WTC11 (cell line): ENCODE data around the gene SYCP2.

Source experiments
- CBFB ChIP-seq: sonication (generic); formaldehyde crosslinking; IDR thresholded peaks from 2 replicates; pipeline ENCODE4 v1.8.1; 2022; ENCODE audit warnings: mild to moderate bottlenecking, low read depth, missing genetic modification reagents
- CREM ChIP-seq: sonication (generic); formaldehyde crosslinking; IDR thresholded peaks from 2 replicates; pipeline ENCODE4 v1.8.1; 2022; ENCODE audit warnings: mild to moderate bottlenecking, missing genetic modification reagents, moderate library complexity
- ETV6 ChIP-seq: sonication (generic); formaldehyde crosslinking; IDR thresholded peaks from 2 replicates; pipeline ENCODE4 v1.8.1; 2022; ENCODE audit warnings: mild to moderate bottlenecking, missing genetic modification reagents
- MYBL2 ChIP-seq: sonication (generic); formaldehyde crosslinking; IDR thresholded peaks from 2 replicates; pipeline ENCODE4 v1.8.1; 2023; ENCODE audit warnings: mild to moderate bottlenecking, moderate library complexity, missing genetic modification reagents
- NR2C2 ChIP-seq: sonication (generic); formaldehyde crosslinking; IDR thresholded peaks from 2 replicates; pipeline ENCODE4 v1.8.0; 2022; ENCODE audit warnings: mild to moderate bottlenecking, missing genetic modification reagents
- ZBTB21 ChIP-seq: sonication (generic); formaldehyde crosslinking; IDR thresholded peaks from 2 replicates; pipeline ENCODE4 v1.8.1; 2023; ENCODE audit warnings: mild to moderate bottlenecking, missing genetic modification reagents, borderline replicate concordance
- TF ChIP-seq, protein P1 (sequence below): fragments of 250-450 bp; sonication (Bioruptor Pico); IDR thresholded peaks from 2 replicates; pipeline ENCODE4 v1.9.0; 2021; ENCODE audit warnings: mild to moderate bottlenecking
- TF ChIP-seq, protein P2 (sequence below): fragments of 200-600 bp; IDR thresholded peaks from 2 replicates; pipeline ENCODE4 v1.8.0; 2022; ENCODE audit warnings: antibody characterized with exemption
- TF ChIP-seq, protein P3 (sequence below): sonication (generic); formaldehyde crosslinking; IDR thresholded peaks from 2 replicates; pipeline ENCODE4 v1.8.1; 2023; ENCODE audit warnings: mild to moderate bottlenecking, missing genetic modification reagents, moderate library complexity
- TF ChIP-seq, protein P4 (sequence below): sonication (generic); formaldehyde crosslinking; IDR thresholded peaks from 2 replicates; pipeline ENCODE4 v1.8.0; 2022; ENCODE audit warnings: mild to moderate bottlenecking, missing genetic modification reagents

DNA sequence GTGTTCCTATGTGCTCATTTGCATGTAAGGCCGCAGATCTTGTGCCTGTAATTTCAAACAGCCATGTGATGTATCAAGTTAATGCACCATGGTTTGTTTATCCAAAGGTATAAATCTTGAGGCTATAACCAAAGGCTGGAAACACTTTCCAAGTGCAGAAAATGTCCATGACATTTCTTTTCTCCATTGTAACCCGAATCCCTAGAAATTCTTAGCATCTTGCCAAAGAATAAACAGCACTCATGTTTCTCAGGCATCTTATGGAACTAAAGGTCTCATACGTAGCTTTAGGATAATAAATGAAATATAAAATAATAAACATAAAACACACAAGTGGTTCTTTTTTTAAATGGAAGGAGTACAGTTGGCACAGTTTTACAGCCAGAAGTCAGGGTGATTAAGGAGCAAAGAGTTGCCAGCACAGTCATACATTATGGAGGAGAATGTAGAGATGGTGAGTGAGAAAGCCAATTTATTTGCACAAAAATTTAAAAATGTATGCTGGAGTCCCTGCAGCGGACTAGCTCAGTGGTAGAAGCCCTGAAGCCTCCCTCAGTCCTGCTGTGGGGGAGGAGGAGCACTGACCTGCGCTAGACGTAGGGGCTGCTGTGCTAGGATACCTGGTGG, 42.8 kb upstream of the SYCP2 start:
- TF ChIP-seq, protein P1, sequence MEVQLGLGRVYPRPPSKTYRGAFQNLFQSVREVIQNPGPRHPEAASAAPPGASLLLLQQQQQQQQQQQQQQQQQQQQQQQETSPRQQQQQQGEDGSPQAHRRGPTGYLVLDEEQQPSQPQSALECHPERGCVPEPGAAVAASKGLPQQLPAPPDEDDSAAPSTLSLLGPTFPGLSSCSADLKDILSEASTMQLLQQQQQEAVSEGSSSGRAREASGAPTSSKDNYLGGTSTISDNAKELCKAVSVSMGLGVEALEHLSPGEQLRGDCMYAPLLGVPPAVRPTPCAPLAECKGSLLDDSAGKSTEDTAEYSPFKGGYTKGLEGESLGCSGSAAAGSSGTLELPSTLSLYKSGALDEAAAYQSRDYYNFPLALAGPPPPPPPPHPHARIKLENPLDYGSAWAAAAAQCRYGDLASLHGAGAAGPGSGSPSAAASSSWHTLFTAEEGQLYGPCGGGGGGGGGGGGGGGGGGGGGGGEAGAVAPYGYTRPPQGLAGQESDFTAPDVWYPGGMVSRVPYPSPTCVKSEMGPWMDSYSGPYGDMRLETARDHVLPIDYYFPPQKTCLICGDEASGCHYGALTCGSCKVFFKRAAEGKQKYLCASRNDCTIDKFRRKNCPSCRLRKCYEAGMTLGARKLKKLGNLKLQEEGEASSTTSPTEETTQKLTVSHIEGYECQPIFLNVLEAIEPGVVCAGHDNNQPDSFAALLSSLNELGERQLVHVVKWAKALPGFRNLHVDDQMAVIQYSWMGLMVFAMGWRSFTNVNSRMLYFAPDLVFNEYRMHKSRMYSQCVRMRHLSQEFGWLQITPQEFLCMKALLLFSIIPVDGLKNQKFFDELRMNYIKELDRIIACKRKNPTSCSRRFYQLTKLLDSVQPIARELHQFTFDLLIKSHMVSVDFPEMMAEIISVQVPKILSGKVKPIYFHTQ (CRISPR knock-in tag), result no peak
- TF ChIP-seq, protein P2, sequence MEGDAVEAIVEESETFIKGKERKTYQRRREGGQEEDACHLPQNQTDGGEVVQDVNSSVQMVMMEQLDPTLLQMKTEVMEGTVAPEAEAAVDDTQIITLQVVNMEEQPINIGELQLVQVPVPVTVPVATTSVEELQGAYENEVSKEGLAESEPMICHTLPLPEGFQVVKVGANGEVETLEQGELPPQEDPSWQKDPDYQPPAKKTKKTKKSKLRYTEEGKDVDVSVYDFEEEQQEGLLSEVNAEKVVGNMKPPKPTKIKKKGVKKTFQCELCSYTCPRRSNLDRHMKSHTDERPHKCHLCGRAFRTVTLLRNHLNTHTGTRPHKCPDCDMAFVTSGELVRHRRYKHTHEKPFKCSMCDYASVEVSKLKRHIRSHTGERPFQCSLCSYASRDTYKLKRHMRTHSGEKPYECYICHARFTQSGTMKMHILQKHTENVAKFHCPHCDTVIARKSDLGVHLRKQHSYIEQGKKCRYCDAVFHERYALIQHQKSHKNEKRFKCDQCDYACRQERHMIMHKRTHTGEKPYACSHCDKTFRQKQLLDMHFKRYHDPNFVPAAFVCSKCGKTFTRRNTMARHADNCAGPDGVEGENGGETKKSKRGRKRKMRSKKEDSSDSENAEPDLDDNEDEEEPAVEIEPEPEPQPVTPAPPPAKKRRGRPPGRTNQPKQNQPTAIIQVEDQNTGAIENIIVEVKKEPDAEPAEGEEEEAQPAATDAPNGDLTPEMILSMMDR, result no peak
- TF ChIP-seq ZBTB21 (CRISPR knock-in tag) (no peak), NR2C2 (CRISPR knock-in tag) (no peak), MYBL2 (no peak), ETV6 (CRISPR knock-in tag) (no peak), CBFB (no peak), CREM (CRISPR knock-in tag) (no peak)
- TF ChIP-seq, protein P3, sequence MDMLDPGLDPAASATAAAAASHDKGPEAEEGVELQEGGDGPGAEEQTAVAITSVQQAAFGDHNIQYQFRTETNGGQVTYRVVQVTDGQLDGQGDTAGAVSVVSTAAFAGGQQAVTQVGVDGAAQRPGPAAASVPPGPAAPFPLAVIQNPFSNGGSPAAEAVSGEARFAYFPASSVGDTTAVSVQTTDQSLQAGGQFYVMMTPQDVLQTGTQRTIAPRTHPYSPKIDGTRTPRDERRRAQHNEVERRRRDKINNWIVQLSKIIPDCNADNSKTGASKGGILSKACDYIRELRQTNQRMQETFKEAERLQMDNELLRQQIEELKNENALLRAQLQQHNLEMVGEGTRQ (CRISPR knock-in tag), result no peak
- TF ChIP-seq, protein P4, sequence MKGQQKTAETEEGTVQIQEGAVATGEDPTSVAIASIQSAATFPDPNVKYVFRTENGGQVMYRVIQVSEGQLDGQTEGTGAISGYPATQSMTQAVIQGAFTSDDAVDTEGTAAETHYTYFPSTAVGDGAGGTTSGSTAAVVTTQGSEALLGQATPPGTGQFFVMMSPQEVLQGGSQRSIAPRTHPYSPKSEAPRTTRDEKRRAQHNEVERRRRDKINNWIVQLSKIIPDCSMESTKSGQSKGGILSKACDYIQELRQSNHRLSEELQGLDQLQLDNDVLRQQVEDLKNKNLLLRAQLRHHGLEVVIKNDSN (CRISPR knock-in tag), result no peak
